Smooth muscle cell (in vitro differentiated cells): ENCODE measurements around the gene MRPL20. TPM values are rescaled to one million over a fixed set of nuclear protein-coding genes. Genes with fewer than 3 reads are reported as not detected.

Source experiments
- DNase-seq: peaks from one replicate; lab custom pipeline; 2025; ENCODE audit not compliant: unreplicated experiment; lab: John Stamatoyannopoulos, UW
- H2AFZ ChIP-seq: fragments of 200-600 bp; sonication (generic); 2 replicates; pipeline ENCODE4 v1.6.0; 2016; ENCODE audit warnings: antibody characterized with exemption, low read depth, mild to moderate bottlenecking
- H3F3A ChIP-seq: fragments of 200-600 bp; sonication (generic); 2 replicates; pipeline ENCODE4 v1.6.0; 2017; ENCODE audit warnings: antibody characterized with exemption, low read depth
- H3K27ac ChIP-seq: fragments of 200-600 bp; sonication (generic); 2 replicates; pipeline ENCODE4 v1.5.1; 2016; ENCODE audit warnings: low read depth, mild to moderate bottlenecking
- H3K27me3 ChIP-seq: fragments of 200-600 bp; sonication (generic); 2 replicates; pipeline ENCODE4 v1.6.1; 2016; ENCODE audit warnings: low read depth, mild to moderate bottlenecking
- H3K36me3 ChIP-seq: fragments of 200-600 bp; sonication (generic); 2 replicates; pipeline ENCODE4 v1.5.1; 2016; ENCODE audit warnings: low read depth
- H3K4me1 ChIP-seq: fragments of 200-600 bp; sonication (generic); 2 replicates; pipeline ENCODE4 v1.5.1; 2016; ENCODE audit warnings: low read depth
- H3K4me2 ChIP-seq: fragments of 200-600 bp; sonication (generic); 2 replicates; pipeline ENCODE4 v1.6.0; 2016; ENCODE audit warnings: mild to moderate bottlenecking
- H3K4me3 ChIP-seq: fragments of 200-600 bp; sonication (generic); 2 replicates; pipeline ENCODE4 v1.5.1; 2016; ENCODE audit warnings: mild to moderate bottlenecking
- H3K79me2 ChIP-seq: fragments of 200-600 bp; sonication (generic); 2 replicates; pipeline ENCODE4 v1.6.0; 2016; ENCODE audit warnings: low read depth, mild to moderate bottlenecking
- H3K9ac ChIP-seq: fragments of 200-600 bp; sonication (generic); 2 replicates; pipeline ENCODE4 v1.6.0; 2016; ENCODE audit warnings: low read depth
- H3K9me3 ChIP-seq: fragments of 200-600 bp; sonication (generic); replicated peaks from 2 replicates; pipeline ENCODE4 v1.5.1; 2016; ENCODE audit warnings: low read depth
- H4K20me1 ChIP-seq: fragments of 200-600 bp; sonication (generic); 2 replicates; pipeline ENCODE4 v1.6.0; 2016; ENCODE audit warnings: low read depth
- CTCF ChIP-seq: fragments of 200-600 bp; sonication (generic); IDR thresholded peaks from 2 replicates; pipeline ENCODE4 v1.5.1; 2017; ENCODE audit warnings: borderline replicate concordance, mild to moderate bottlenecking, antibody characterized with exemption; ENCODE audit not compliant: insufficient read depth, poor library complexity, severe bottlenecking
- WGBS: methylation state at CpG from one replicate; pipeline ENCODE4 v1.1.7; 2016; ENCODE audit warnings: low lambda C conversion rate; 5-methylcytosine and 5-hydroxymethylcytosine counted together
- polyA plus RNA-seq: library from polyadenylated mRNA; unstranded; fragments of >200 nt; fragmentation: Nextera tagmentation; extraction: Ambion mirVana; gene quantifications from 2 replicates; pipeline ENCODE4 v1.2.1, GENCODE V29; 2016
- total RNA-seq: library from RNA; depleted of rRNA; stranded (reverse); fragments of >200 nt; gene quantifications from 2 replicates; pipeline ENCODE4 v1.2.3, GENCODE V29; 2014

The MRPL20 gene
- total and polyA plus RNA-seq, 2 experiments from 2014 or later = 99.6 to 147 TPM

GRCh38 chr1:1398677-1399186 is 8.4 kb downstream of the MRPL20 start:
- H3K27me3 ChIP-seq = no peaks in the 10 kb centered on the region
- H3K4me3 ChIP-seq = peak overlapping the region; percentile 97
- H3F3A ChIP-seq = peaks cover 18% of the 10 kb centered on the region
- H3K4me1 ChIP-seq = peaks cover 7% of the 10 kb centered on the region
- H3K9ac ChIP-seq = peak overlapping the region; percentile 96
- peaks cover 75% of the 10 kb centered on the region for H3K79me2 ChIP-seq
- H3K36me3 ChIP-seq = no peaks in the 10 kb centered on the region
- DNase-seq = no peak
- H3K4me2 ChIP-seq = peak overlapping the region; percentile 99
- no peak overlapping the region for H2AFZ ChIP-seq
- H3K27ac ChIP-seq = peak overlapping the region; percentile 61
- H3K9me3 ChIP-seq = no peaks in the 10 kb centered on the region
- peaks cover 7% of the 10 kb centered on the region for H4K20me1 ChIP-seq
- no peak for TF ChIP-seq CTCF
- 2% methylated on average over 40 of the region's 54 CpGs for WGBS

GRCh38 chr1:1397839-1398523 is 9.1 kb downstream of the MRPL20 start:
- Histone ChIP-seq H3K4me1 (peaks cover 7% of the 10 kb centered on the region), H3K9ac (peak overlapping the region; percentile 96), H3K27ac (peak overlapping the region; percentile 61), H3K4me2 (peak overlapping the region; percentile 99), H3K9me3 (no peaks in the 10 kb centered on the region), H4K20me1 (peaks cover 9% of the 10 kb centered on the region), H3F3A (peaks cover 18% of the 10 kb centered on the region), H3K36me3 (no peaks in the 10 kb centered on the region), H3K4me3 (peak overlapping the region; percentile 97), H3K79me2 (peaks cover 82% of the 10 kb centered on the region), H2AFZ (no peak overlapping the region), H3K27me3 (no peaks in the 10 kb centered on the region)
- no peak for TF ChIP-seq CTCF
- 74% methylated on average over 19 of the region's 19 CpGs for WGBS
- no peak for DNase-seq

- Histone ChIP-seq H3K9me3 (no peaks in the 10 kb centered on the region), H3K79me2 (peaks cover 79% of the 10 kb centered on the region), H3K27ac (no peak overlapping the region), H3K4me2 (no peak overlapping the region), H4K20me1 (peaks cover 25% of the 10 kb centered on the region), H3F3A (no peaks in the 10 kb centered on the region), H3K27me3 (no peaks in the 10 kb centered on the region), H3K9ac (no peak overlapping the region), H3K4me3 (no peak overlapping the region), H3K4me1 (peaks cover 2% of the 10 kb centered on the region), H3K36me3 (peaks cover 24% of the 10 kb centered on the region), H2AFZ (no peak overlapping the region)
- 98% methylated on average over 11 of the region's 11 CpGs for WGBS
- no peak for DNase-seq
- no peak for TF ChIP-seq CTCF
Observed at GRCh38 chr1:1395166-1395565, 11.9 kb downstream of the MRPL20 start.

DNA sequence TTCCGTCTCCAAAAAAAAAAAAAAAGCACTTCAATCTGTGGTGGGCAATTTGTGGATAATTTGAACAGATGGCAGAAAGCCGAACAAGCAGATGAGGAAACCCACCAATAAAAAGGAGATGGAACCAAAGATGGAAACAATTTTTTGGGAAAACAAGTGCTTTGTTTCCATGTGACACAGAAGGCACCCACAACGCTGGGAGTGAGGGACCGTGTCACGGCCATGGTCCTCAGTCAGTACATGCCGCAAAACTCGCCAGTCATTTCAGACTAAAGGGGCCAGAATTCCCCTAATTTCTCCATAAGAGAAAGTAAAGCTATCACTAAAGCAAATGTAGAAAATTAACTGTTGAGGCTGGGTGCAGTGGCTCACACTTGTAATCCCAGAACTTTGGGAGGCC is 13.0 kb downstream of the MRPL20 start:
- peaks cover 26% of the 10 kb centered on the region for H4K20me1 ChIP-seq
- WGBS = 99% methylated on average over 7 of the region's 7 CpGs

More for the DNA sequence above, 13.0 kb downstream of the MRPL20 start:
- peaks cover 71% of the 10 kb centered on the region for H3K79me2 ChIP-seq
- DNase-seq = no peak
- no peaks in the 10 kb centered on the region for H3K9me3 ChIP-seq
- H2AFZ ChIP-seq = no peak overlapping the region
- H3K4me3 ChIP-seq = no peak overlapping the region
- H3K27me3 ChIP-seq = no peaks in the 10 kb centered on the region
- H3F3A ChIP-seq = no peaks in the 10 kb centered on the region
- no peak overlapping the region for H3K27ac ChIP-seq
- no peak for TF ChIP-seq CTCF
- no peak overlapping the region for H3K9ac ChIP-seq
- H3K4me2 ChIP-seq = no peak overlapping the region
- H3K36me3 ChIP-seq = peaks cover 27% of the 10 kb centered on the region
- H3K4me1 ChIP-seq = no peaks in the 10 kb centered on the region
